LNCaP clone FGC (cell line): ENCODE data around the gene SLC1A2.

Source experiments
- DNase-seq: peaks from one replicate; pipeline ENCODE4 v3.0.0-alpha.2; 2011; ENCODE audit warnings: low read depth
- H3K4me3 ChIP-seq: 2 replicates; pipeline ENCODE4 v1.5.1; 2011; ENCODE audit warnings: mild to moderate bottlenecking, low read depth, low read length, control low read depth
- CTCF ChIP-seq: IDR thresholded peaks from 2 replicates; pipeline ENCODE4 v1.5.1; 2012; ENCODE audit warnings: mild to moderate bottlenecking; ENCODE audit not compliant: control insufficient read depth, insufficient read depth; ENCODE audit errors: extremely low read depth

Gene SLC1A2

GRCh38 chr11:35458846-35459245 is 39.5 kb upstream of the SLC1A2 start:
- TF ChIP-seq CTCF = no peak
- DNase-seq = no peak
- H3K4me3 ChIP-seq = no peak overlapping the region

- DNase-seq = no peak
- no peak for TF ChIP-seq CTCF
- H3K4me3 ChIP-seq = no peak overlapping the region
Measured at GRCh38 chr11:35454362-35454761, 35.0 kb upstream of the SLC1A2 start.

- TF ChIP-seq CTCF = no peak
- no peak for DNase-seq
- H3K4me3 ChIP-seq = no peak overlapping the region
Measured at GRCh38 chr11:35436581-35437250, 17.4 kb upstream of the SLC1A2 start.

GRCh38 chr11:35433588-35433987 is 14.2 kb upstream of the SLC1A2 start:
- no peak for DNase-seq
- no peak overlapping the region for H3K4me3 ChIP-seq
- TF ChIP-seq CTCF = no peak

- H3K4me3 ChIP-seq = no peak overlapping the region
- no peak for TF ChIP-seq CTCF
- DNase-seq = no peak
Measured at GRCh38 chr11:35432464-35432863, 13.1 kb upstream of the SLC1A2 start.

GRCh38 chr11:35427071-35427470 is 7.7 kb upstream of the SLC1A2 start:
- no peak for DNase-seq
- H3K4me3 ChIP-seq = no peak overlapping the region
- no peak for TF ChIP-seq CTCF

GRCh38 chr11:35426351-35426750 is 7.0 kb upstream of the SLC1A2 start:
- no peak overlapping the region for H3K4me3 ChIP-seq
- no peak for DNase-seq
- TF ChIP-seq CTCF = no peak
